Measurements from ENCODE around the gene ATXN2. TPM values are rescaled to one million over a fixed set of nuclear protein-coding genes. Genes with fewer than 3 reads are reported as not detected.
A peak's percentile ranks its signal among the peaks of the same experiment; 100 is the strongest.

Gene ATXN2
- total and polyA plus RNA-seq, 9 of the 15 experiments (the other 6 are each of a cell fraction or from before 2014, with no cell fraction given) = 16.8 to 67.8 (median 29.3) TPM

- TF ChIP-seq, protein P1, sequence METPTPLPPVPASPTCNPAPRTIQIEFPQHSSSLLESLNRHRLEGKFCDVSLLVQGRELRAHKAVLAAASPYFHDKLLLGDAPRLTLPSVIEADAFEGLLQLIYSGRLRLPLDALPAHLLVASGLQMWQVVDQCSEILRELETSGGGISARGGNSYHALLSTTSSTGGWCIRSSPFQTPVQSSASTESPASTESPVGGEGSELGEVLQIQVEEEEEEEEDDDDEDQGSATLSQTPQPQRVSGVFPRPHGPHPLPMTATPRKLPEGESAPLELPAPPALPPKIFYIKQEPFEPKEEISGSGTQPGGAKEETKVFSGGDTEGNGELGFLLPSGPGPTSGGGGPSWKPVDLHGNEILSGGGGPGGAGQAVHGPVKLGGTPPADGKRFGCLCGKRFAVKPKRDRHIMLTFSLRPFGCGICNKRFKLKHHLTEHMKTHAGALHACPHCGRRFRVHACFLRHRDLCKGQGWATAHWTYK (CRISPR knock-in tag; IDR thresholded peaks at IDR 0.05) = no peak
- TF ChIP-seq SMAD4 (CRISPR knock-in tag; conservative IDR thresholded peaks at IDR 0.05) = peak; percentile 75
- no peak for TF ChIP-seq RFX1 (IDR thresholded peaks at IDR 0.05)
- TF ChIP-seq EP400 (IDR thresholded peaks at IDR 0.05) = peak; percentile 59; the same call in 1 of the 2 replicates
- no peak for TF ChIP-seq HLTF (IDR thresholded peaks at IDR 0.05)
- TF ChIP-seq ZNF444 (CRISPR knock-in tag; IDR thresholded peaks at IDR 0.05) = no peak
- TF ChIP-seq, protein P2, sequence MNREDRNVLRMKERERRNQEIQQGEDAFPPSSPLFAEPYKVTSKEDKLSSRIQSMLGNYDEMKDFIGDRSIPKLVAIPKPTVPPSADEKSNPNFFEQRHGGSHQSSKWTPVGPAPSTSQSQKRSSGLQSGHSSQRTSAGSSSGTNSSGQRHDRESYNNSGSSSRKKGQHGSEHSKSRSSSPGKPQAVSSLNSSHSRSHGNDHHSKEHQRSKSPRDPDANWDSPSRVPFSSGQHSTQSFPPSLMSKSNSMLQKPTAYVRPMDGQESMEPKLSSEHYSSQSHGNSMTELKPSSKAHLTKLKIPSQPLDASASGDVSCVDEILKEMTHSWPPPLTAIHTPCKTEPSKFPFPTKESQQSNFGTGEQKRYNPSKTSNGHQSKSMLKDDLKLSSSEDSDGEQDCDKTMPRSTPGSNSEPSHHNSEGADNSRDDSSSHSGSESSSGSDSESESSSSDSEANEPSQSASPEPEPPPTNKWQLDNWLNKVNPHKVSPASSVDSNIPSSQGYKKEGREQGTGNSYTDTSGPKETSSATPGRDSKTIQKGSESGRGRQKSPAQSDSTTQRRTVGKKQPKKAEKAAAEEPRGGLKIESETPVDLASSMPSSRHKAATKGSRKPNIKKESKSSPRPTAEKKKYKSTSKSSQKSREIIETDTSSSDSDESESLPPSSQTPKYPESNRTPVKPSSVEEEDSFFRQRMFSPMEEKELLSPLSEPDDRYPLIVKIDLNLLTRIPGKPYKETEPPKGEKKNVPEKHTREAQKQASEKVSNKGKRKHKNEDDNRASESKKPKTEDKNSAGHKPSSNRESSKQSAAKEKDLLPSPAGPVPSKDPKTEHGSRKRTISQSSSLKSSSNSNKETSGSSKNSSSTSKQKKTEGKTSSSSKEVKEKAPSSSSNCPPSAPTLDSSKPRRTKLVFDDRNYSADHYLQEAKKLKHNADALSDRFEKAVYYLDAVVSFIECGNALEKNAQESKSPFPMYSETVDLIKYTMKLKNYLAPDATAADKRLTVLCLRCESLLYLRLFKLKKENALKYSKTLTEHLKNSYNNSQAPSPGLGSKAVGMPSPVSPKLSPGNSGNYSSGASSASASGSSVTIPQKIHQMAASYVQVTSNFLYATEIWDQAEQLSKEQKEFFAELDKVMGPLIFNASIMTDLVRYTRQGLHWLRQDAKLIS (CRISPR knock-in tag; IDR thresholded peaks at IDR 0.05) = no peak
- peak; percentile 94 for TF ChIP-seq TFAP4 (CRISPR knock-in tag; IDR thresholded peaks at IDR 0.05; ENCODE audit: borderline replicate concordance)
- TF ChIP-seq ZNF212 (CRISPR knock-in tag; IDR thresholded peaks at IDR 0.05) = no peak
- no peak for TF ChIP-seq PCBP2 (IDR thresholded peaks at IDR 0.05; ENCODE audit: low read depth, low read length, poor library complexity, severe bottlenecking)
- TF ChIP-seq KLF16 (IDR thresholded peaks at IDR 0.05) = peak; percentile 58; the same call in 1 of the 2 replicates
- no peak for TF ChIP-seq DDX20 (tag; IDR thresholded peaks at IDR 0.05; ENCODE audit: low read depth)
- TF ChIP-seq DPF2 (IDR thresholded peaks at IDR 0.05) = peak; percentile 70
- TF ChIP-seq ILF3 (IDR thresholded peaks at IDR 0.05; ENCODE audit: borderline replicate concordance) = no peak
- no peak for TF ChIP-seq THAP12 (CRISPR knock-in tag; IDR thresholded peaks at IDR 0.05)
- TF ChIP-seq HMGN3 (IDR thresholded peaks at IDR 0.05; ENCODE audit: borderline replicate concordance, extremely low read depth, insufficient read length, low read depth, low read length) = peak; percentile 91
- TF ChIP-seq NCOR1 (IDR thresholded peaks at IDR 0.05) = peak; percentile 73
- TF ChIP-seq, protein P3, sequence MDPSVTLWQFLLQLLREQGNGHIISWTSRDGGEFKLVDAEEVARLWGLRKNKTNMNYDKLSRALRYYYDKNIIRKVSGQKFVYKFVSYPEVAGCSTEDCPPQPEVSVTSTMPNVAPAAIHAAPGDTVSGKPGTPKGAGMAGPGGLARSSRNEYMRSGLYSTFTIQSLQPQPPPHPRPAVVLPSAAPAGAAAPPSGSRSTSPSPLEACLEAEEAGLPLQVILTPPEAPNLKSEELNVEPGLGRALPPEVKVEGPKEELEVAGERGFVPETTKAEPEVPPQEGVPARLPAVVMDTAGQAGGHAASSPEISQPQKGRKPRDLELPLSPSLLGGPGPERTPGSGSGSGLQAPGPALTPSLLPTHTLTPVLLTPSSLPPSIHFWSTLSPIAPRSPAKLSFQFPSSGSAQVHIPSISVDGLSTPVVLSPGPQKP (CRISPR knock-in tag; IDR thresholded peaks at IDR 0.05) = no peak
- TF ChIP-seq ZNF584 (CRISPR knock-in tag; IDR thresholded peaks at IDR 0.05; ENCODE audit: low read depth) = no peak
These were observed 189.2 kb downstream of the ATXN2 start (continued) for GRCh38 chr12:111409780-111410430.

Data from K562 (cell line).